Measurements from ENCODE around the gene SOX2. TPM values are rescaled to one million over a fixed set of nuclear protein-coding genes. Genes with fewer than 3 reads are reported as not detected.

Gene SOX2
- total RNA-seq, 1 experiment from 2014 or later, result 189 TPM

GRCh38 chr3:181724192-181724965 is 12.7 kb downstream of the SOX2 start (continued):
- TF ChIP-seq CDX4 (CRISPR knock-in tag; IDR thresholded peaks at IDR 0.05; ENCODE audit: borderline replicate concordance) (no peak), ZMAT4 (CRISPR knock-in tag; IDR thresholded peaks at IDR 0.05) (no peak), ZBTB43 (CRISPR knock-in tag; IDR thresholded peaks at IDR 0.05) (no peak), PRRX2 (CRISPR knock-in tag; IDR thresholded peaks at IDR 0.05) (no peak), STAT6 (CRISPR knock-in tag; conservative IDR thresholded peaks at IDR 0.05; ENCODE audit: low read depth) (no peak), ZNF396 (CRISPR knock-in tag; IDR thresholded peaks at IDR 0.05; ENCODE audit: borderline replicate concordance) (no peak), CTCF (IDR thresholded peaks at IDR 0.05) (no peak), CREM (CRISPR knock-in tag; IDR thresholded peaks at IDR 0.05) (no peak)

- Mint-ChIP-seq H3K4me3 (peak overlapping the region; percentile 68), H3K36me3 (peaks cover 2% of the 10 kb centered on the region; the same call in 1 of the 2 replicates), H3K4me1 (peaks cover 84% of the 10 kb centered on the region), H3K9me3 (no peaks in the 10 kb centered on the region), H3K27me3 (ENCODE audit: low read depth) (peaks cover 37% of the 10 kb centered on the region), H3K27ac (peak overlapping the region; percentile 39)
- ChIA-PET CTCF (no interaction called here), POLR2A (interaction anchor here (0.6 kb wide), 1 partner anchor 504 kb away, joined by 3 read pairs; no protein-coding TSS in a partner anchor)
- TF ChIP-seq OVOL2 (CRISPR knock-in tag; IDR thresholded peaks at IDR 0.05; ENCODE audit: borderline replicate concordance) (no peak), RORB (CRISPR knock-in tag; IDR thresholded peaks at IDR 0.05) (no peak), ESRRA (CRISPR knock-in tag; IDR thresholded peaks at IDR 0.05; ENCODE audit: borderline replicate concordance) (no peak), FOXP1 (CRISPR knock-in tag; IDR thresholded peaks at IDR 0.05; ENCODE audit: borderline replicate concordance) (no peak), NFE2L1 (CRISPR knock-in tag; IDR thresholded peaks at IDR 0.05) (no peak), EMX1 (CRISPR knock-in tag; IDR thresholded peaks at IDR 0.05) (no peak), MLX (CRISPR knock-in tag; IDR thresholded peaks at IDR 0.05) (no peak), NFATC4 (CRISPR knock-in tag; IDR thresholded peaks at IDR 0.05) (no peak)
- DNase-seq (ENCODE audit: low spot score) (no peak), ATAC-seq (no peak)
Measured at GRCh38 chr3:181725131-181725731, 13.5 kb downstream of the SOX2 start.

Data from WTC11 (cell line).